Medulla oblongata (tissue), 1 donor: ENCODE results near the gene ATG2B.

Experiments
- DNase-seq: peaks from one replicate; pipeline ENCODE4 v3.0.0-alpha.2; 2015; ENCODE audit errors: extremely low spot score

The ATG2B gene

GRCh38 chr14:96271421-96271762 lies 91.7 kb downstream of the ATG2B start:
- no peak for DNase-seq

- no peak for DNase-seq
These were observed 92.3 kb downstream of the ATG2B start for GRCh38 chr14:96270565-96271420.

DNA sequence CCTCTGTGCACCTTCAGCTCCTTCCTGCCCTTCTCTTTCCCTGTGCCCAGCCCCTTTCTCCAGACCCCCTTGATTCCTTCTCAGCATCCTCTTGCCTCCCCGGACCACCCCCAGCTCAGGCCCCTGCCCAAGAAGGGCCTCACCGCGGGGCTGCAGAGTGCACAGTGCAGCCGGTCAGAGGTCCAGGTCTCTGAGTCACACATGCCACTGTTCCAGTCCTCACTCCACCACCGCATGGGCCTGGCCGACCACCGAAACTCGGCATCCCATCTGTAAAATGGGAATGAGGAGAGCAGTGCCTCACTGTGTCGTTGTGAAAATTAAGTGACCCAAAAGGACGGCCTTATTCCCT lies 93.8 kb downstream of the ATG2B start:
- DNase-seq: no peak

DNA sequence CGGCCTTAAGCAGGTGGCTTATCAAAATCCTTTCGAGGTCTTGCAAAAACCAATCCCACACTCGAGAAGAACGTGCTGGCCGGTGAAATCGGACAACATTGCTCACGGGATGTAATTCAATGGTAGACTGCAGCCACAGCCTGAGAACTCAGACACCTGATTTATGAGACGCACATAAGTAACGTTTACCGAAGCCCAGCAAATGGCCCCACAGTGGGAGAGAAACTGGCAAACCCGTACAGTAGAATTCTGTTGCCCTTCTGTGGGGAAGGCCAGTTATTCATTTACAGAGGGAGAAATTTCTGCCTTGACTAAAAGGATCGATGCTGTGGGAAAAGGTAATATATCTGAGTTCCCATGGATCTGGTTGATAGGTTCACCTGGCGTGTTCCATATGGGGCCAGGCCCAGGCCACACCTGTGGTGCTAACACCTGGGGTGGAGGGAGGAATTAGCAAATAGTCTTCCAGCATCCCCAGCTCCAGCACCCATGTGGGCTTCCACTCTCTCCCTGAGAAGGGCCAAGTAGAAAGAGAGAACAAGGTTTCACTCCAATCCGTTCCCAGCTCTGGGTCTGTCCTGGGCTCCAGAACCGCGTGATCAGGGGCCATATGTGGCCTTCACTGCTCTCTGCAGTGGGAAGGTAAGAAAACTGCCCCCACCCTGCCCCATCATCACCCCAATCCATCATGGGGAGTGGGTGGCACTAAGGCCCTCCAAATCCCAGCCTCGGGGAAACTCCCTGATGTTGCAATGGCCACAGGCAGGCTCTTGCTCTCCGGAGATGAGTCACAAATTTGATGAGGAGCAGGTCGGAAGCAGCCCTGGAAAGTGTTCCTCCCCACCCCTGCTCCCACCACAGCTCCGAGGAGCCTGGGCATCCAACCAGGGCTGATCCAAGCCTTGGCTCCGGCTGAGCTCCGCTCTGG lies 94.4 kb downstream of the ATG2B start:
- no peak for DNase-seq

DNA sequence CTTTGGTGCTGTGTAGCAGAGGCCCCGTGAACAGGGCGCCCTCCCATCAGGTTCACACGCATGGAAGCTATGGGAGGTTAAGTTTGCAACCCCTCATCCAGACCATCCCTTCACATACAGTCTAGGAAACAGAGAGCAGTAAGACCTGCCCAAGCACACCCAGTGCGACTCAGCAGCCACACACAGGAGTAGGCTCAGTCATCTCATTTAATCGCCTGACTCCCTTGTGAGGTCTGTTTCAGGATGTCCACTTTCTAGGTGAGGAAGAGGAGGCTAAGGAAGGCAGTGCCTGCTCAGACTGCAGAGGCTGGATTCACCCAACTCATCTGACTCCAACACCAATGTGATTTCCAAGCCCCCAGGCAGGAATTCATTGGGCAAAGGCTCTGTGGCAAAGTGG lies 95.2 kb downstream of the ATG2B start:
- no peak for DNase-seq

DNA sequence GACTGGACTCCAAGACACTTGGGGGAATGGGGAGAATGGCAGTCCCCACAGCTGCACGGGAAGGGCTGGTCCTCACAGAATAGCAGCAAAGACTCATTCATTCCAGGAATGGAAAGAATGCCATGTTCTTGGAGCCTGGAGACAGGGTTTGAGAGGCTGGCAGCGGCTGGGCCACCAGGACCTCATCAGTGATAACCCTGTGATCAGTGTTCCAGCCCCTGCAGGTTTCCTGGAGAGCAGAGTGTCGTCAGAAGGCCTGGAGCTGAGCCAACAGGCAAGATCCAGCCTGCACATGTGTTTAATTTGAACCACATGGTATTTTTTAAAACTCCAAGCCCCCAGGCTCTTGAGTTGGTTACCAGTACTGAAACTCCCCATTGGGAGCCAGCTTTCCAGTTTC lies 95.8 kb downstream of the ATG2B start:
- DNase-seq: no peak

GRCh38 chr14:96265383-96266095 lies 97.6 kb downstream of the ATG2B start:
- DNase-seq: no peak

- no peak for DNase-seq
These were observed 98.3 kb downstream of the ATG2B start for GRCh38 chr14:96264853-96265252.

GRCh38 chr14:96264200-96264553 lies 99.0 kb downstream of the ATG2B start:
- DNase-seq: no peak

- DNase-seq: no peak
These were observed 99.6 kb downstream of the ATG2B start for GRCh38 chr14:96263347-96264199.

- no peak for DNase-seq
These were observed 101.1 kb downstream of the ATG2B start for GRCh38 chr14:96261772-96262655.

DNA sequence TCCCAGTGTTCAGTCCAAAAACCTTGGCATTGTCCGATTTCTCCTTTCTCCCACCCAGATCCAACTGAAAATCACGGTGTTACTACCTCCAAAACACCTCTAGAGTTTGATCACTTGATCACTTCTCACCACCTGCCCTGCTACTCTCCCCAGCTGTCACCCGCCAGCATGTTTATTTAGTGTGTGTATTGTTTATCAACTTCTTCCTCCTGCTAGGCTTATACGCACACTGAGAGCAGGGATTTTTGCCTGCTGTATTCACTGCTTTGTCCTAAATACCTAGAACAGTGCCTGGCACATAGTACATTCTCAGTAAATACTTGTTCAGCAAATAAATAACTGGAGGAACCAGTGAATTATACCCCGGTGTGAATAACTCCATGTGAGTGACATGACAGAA lies 102.1 kb downstream of the ATG2B start:
- no peak for DNase-seq

DNA sequence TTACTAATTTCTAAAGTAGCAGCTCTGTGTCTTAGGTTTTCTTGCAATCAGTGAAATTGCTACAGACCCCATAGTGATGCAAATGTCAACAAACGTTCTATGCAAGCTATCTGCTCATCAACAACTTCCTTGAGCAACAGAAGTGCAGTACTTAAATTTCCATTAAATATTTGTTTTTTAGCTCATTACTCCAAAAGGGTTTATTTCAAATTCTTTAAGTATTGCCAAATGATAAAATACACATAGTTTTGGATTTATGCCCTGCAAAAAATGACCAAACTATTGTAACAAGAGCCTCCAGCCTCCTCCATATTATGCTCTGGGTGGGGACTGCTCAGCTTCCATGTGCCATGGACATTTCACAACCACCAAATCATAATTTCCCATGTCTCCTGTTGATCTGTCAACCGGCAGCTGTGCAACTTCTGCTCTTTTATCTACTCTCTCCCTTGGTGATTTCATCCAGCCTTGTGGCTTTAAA lies 102.8 kb downstream of the ATG2B start:
- no peak for DNase-seq

GRCh38 chr14:96257900-96258299 lies 105.2 kb downstream of the ATG2B start:
- DNase-seq: no peak

DNA sequence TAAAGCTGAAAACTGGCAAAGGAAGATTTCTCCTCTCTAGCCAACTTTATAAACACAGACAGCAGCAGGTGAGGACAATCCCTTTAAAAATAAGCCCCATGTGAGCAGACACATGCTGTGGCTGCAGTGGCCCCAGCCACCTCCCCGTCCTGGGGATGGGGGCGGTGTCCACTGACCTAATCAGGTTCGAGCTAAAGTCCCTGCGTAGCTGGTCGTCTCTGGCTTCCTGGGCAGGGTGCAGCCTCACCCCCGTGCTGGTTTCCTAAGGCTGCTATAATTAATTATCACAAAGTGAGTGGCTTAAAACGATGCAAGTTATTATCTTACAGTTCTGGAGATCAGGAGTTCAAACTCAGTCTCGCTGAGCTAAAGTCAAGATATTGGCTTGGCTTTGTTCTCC lies 106.1 kb downstream of the ATG2B start:
- no peak for DNase-seq

GRCh38 chr14:96256407-96256806 lies 106.7 kb downstream of the ATG2B start:
- DNase-seq: no peak

DNA sequence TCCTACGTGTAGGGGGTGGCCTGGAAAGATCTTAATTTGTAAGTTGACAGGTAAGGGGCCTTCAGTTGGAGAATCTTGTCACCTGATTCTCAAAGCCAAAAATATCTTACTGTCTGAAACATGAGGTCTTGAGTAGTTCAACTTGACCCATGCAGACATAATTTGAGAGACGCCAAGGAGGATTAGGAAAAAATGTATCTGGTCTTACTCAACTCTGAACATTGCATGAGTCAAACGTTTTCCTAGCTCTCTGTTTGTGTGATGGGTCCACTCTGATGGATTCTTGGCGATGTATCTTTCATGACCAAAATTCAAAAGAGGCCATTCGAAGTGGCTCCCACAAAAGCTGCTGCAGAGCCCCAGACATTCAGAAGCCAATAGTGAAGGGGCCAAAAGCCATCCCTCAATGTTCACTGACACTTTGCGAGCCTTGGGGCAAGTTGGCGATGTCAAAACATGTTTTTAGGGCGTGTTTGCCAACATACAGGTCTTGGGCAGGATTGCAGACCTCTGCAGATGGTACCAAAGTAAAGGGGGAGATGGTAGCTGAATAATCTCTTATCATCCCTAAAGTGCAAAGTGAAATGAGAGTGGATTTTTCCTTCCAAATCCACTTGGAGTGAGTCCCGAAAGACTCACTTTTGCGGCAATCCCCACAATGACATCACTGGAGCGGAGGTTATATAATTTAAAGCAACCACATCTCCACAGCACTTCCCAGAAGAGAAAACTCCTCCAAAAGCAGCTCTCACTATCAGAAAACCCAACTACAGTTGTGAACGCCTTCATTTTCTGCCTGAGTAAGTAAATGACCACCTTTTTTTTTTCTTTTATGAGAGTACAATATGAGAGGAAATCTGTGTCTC lies 107.4 kb downstream of the ATG2B start, which contains the start of gene BDKRB1:
TSS of gene BDKRB1 (plus strand) at position 710 of the 866 bp plus-strand sequence. CDS start 7,473 bp downstream, outside the sequence.
- DNase-seq: no peak

- DNase-seq: no peak
These were observed 108.5 kb downstream of the ATG2B start for GRCh38 chr14:96254687-96255086.

DNA sequence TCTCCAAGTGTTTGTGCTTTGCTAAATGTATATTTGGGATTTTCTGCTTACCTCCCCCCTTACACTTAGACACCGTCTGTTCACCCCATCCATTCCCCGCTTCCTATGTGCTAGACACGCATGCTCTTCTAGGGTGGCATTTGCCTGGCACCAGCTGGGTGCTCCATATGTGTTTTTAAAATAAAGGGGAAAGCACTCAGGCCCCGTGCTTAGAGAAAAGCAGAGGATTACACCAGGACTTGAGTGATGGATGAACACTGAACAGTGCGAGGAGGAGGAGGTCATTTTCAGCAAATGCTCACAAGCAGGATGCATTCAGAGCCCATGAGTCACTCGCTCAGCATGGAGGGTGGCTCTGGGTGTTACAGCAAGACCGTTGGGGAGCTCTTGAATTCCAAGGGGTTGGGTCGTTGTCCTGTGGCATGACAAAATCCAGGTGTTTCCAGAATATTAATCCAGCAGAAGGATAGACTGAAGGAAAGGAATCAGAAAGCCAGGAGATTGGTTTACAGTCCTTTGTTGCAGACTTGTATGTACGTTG lies 110.1 kb downstream of the ATG2B start:
- no peak for DNase-seq
